OCI-LY1 (cell line): ENCODE results near the gene ZNF524.

Experiments
- CTCF ChIP-seq: fragments of 200-600 bp; sonication (generic), shearing (Covaris generic); IDR thresholded peaks from 2 replicates; pipeline ENCODE4 v1.5.1; 2017; ENCODE audit warnings: mild to moderate bottlenecking, antibody characterized with exemption, low read length, moderate library complexity, mixed read lengths
- EZH2 ChIP-seq: fragments of 200-600 bp; sonication (generic), shearing (Covaris generic); IDR thresholded peaks from 2 replicates; pipeline ENCODE4 v1.8.0; 2017; ENCODE audit warnings: borderline replicate concordance, mixed run types, mild to moderate bottlenecking, antibody characterized with exemption, low read length, moderate library complexity, mixed read lengths

GRCh38 chr19:55554741-55555152 is 45.3 kb upstream of the ZNF524 start:
- TF ChIP-seq CTCF (no peak), EZH2 (no peak)
